MV-4-11 (cell line): Measurements from ENCODE around the gene POLD4.
"Not testable (repeated sequence)": the region's sequence is repeated elsewhere in the genome, so short reads cannot be mapped to it uniquely, and the experiment has no call there.

ENCODE experiments used
- DNase-seq: peaks from one replicate; lab custom pipeline; 2025; lab: John Stamatoyannopoulos, UW

Gene POLD4

GRCh38 chr11:67353317-67354074 is at the start of gene POLD4:
POLD4 (minus strand) TSS chr11:67353546; CDS start chr11:67353399, 147 bp downstream.
- DNase-seq = peak; percentile 99

- DNase-seq = not testable (repeated sequence)
Measured at GRCh38 chr11:67403085-67403484, 49.7 kb upstream of the POLD4 start.

- peak; percentile 21 for DNase-seq
Measured at GRCh38 chr11:67402192-67402839, 49.0 kb upstream of the POLD4 start.

- DNase-seq = peak; percentile 82
Measured at GRCh38 chr11:67401495-67402191, 48.3 kb upstream of the POLD4 start, which contains the start of gene PPP1CA. PPP1CA (minus strand) TSS chr11:67401858; CDS start chr11:67401782, 76 bp downstream.

GRCh38 chr11:67400942-67401494 is 47.7 kb upstream of the POLD4 start:
- no peak for DNase-seq

- no peak for DNase-seq
Measured at GRCh38 chr11:67400251-67400941, 47.0 kb upstream of the POLD4 start.

GRCh38 chr11:67398661-67399563 is 45.6 kb upstream of the POLD4 start:
- no peak for DNase-seq

GRCh38 chr11:67397986-67398660 is 44.8 kb upstream of the POLD4 start:
- DNase-seq = no peak

GRCh38 chr11:67397536-67397935 is 44.2 kb upstream of the POLD4 start:
- DNase-seq = no peak

GRCh38 chr11:67396587-67397389 is 43.4 kb upstream of the POLD4 start:
- DNase-seq = no peak

GRCh38 chr11:67396259-67396581 is 42.9 kb upstream of the POLD4 start:
- DNase-seq = no peak

GRCh38 chr11:67395555-67396258 is 42.4 kb upstream of the POLD4 start:
- no peak for DNase-seq

- no peak for DNase-seq
Measured at GRCh38 chr11:67393990-67394389, 40.6 kb upstream of the POLD4 start.

- no peak for DNase-seq
Measured at GRCh38 chr11:67393437-67393836, 40.1 kb upstream of the POLD4 start.

GRCh38 chr11:67392183-67392715 is 38.9 kb upstream of the POLD4 start:
- DNase-seq = no peak

GRCh38 chr11:67391304-67392182 is 38.2 kb upstream of the POLD4 start, which contains the start of gene RAD9A:
RAD9A (plus strand) TSS chr11:67391986; CDS start chr11:67392045, 59 bp downstream.
- peak; percentile 91 for DNase-seq

- DNase-seq = no peak
Measured at GRCh38 chr11:67390947-67391303, 37.6 kb upstream of the POLD4 start.

- no peak for DNase-seq
Measured at GRCh38 chr11:67389477-67389876, 36.1 kb upstream of the POLD4 start.
